H1 (cell line): ENCODE results near the gene MELTF. TPM values are rescaled to one million over a fixed set of nuclear protein-coding genes. Genes with fewer than 3 reads are reported as not detected.

Source experiments
- CTCF ChIA-PET: fragments of 300-600 bp; sonication (Branson Sonifier 250); formaldehyde crosslinking; loops from one replicate; lab custom pipeline; 2021; ENCODE audit not compliant: partially characterized antibody; lab: Charles Lee
- POLR2A ChIA-PET: fragments of 300-600 bp; sonication (Branson Sonifier 250); formaldehyde crosslinking; loops from one replicate; lab custom pipeline; 2021; ENCODE audit warnings: inconsistent platforms; ENCODE audit not compliant: partially characterized antibody; lab: Charles Lee
- DNase-seq, 2 experiments: peaks; one replicate each; pipeline versions ENCODE4 v3.0.0 to v3.0.0-alpha.2; 2010 to 2022; ENCODE audit warnings: low spot score in 2 of 2, low read depth in 1 of 2, mixed read lengths in 1 of 2
- FAIRE-seq: peaks from 2 replicates; lab custom pipeline; 2011; peaks lifted over from hg19 to GRCh38; lab: Jason Lieb, UNC
- H2AFZ ChIP-seq: 2 replicates; pipeline ENCODE4 v1.8.1; 2012; ENCODE audit warnings: low read length, inconsistent platforms
- H2AK5ac ChIP-seq: 2 replicates; pipeline ENCODE4 v1.6.1; 2013; ENCODE audit warnings: low read depth, low read length
- H2BK120ac ChIP-seq: replicated peaks from 2 replicates; pipeline ENCODE3; 2013; ENCODE audit warnings: low read depth, low read length, inconsistent platforms
- H2BK12ac ChIP-seq: 2 replicates; pipeline ENCODE4 v1.6.1; 2013; ENCODE audit warnings: low read depth, low read length
- H2BK15ac ChIP-seq: 2 replicates; pipeline ENCODE4 v1.6.1; 2013; ENCODE audit warnings: low read length
- H2BK20ac ChIP-seq: 2 replicates; pipeline ENCODE4 v1.6.1; 2013; ENCODE audit warnings: low read length
- H2BK5ac ChIP-seq: 2 replicates; pipeline ENCODE4 v1.6.1; 2013; ENCODE audit warnings: low read depth, low read length
- H3K14ac ChIP-seq: 2 replicates; pipeline ENCODE4 v1.6.1; 2013; ENCODE audit warnings: inconsistent platforms; ENCODE audit not compliant: insufficient read length
- H3K18ac ChIP-seq: 2 replicates; pipeline ENCODE4 v1.6.1; 2013; ENCODE audit warnings: low read length; ENCODE audit errors: extremely low read depth
- H3K23ac ChIP-seq: 2 replicates; pipeline ENCODE4 v1.6.1; 2013; ENCODE audit warnings: inconsistent platforms; ENCODE audit not compliant: insufficient read length
- H3K23me2 ChIP-seq: 2 replicates; pipeline ENCODE4 v1.6.1; 2013; ENCODE audit warnings: low read depth, low read length
- H3K27ac ChIP-seq: 2 replicates; pipeline ENCODE4 v1.6.1; 2011; ENCODE audit warnings: low read depth, low read length, inconsistent platforms
- H3K27me3 ChIP-seq, 4 experiments: replicated peaks in 1 of 4; 1 replicate in 1 of 4; 2 replicates in 3 of 4; pipeline versions ENCODE4 v1.6.1 to v1.8.1; 2011 to 2013; ENCODE audit warnings: low read length in 3 of 4, mild to moderate bottlenecking in 3 of 4, inconsistent platforms in 2 of 4, mixed read lengths in 2 of 4, moderate library complexity in 1 of 4; ENCODE audit not compliant: control insufficient read depth in 3 of 4, insufficient read depth in 3 of 4; ENCODE audit errors: extremely low read depth in 1 of 4
- H3K36me3 ChIP-seq, 4 experiments: 2 replicates each; pipeline versions ENCODE4 v1.6.1 to v1.8.1; 2011 to 2013; ENCODE audit warnings: mild to moderate bottlenecking in 4 of 4, low read length in 3 of 4, moderate library complexity in 2 of 4, control low read depth in 1 of 4, inconsistent platforms in 1 of 4; ENCODE audit not compliant: insufficient read depth in 4 of 4, control insufficient read depth in 2 of 4
- H3K4ac ChIP-seq: replicated peaks from 2 replicates; pipeline ENCODE3; 2013; ENCODE audit warnings: low read length, low read depth, mixed read lengths, inconsistent platforms; ENCODE audit not compliant: insufficient read length
- H3K4me1 ChIP-seq, 4 experiments: replicated peaks in 1 of 4; 1 replicate in 1 of 4; 2 replicates in 3 of 4; pipeline versions ENCODE4 v1.6.1 to v1.8.1; 2011 to 2013; ENCODE audit warnings: low read length in 3 of 4, inconsistent platforms in 2 of 4, mixed read lengths in 1 of 4; ENCODE audit not compliant: insufficient read depth in 4 of 4, control insufficient read depth in 3 of 4
- H3K4me2 ChIP-seq, 2 experiments: 2 replicates each; pipeline versions ENCODE4 v1.6.1 to v1.8.1; 2011 to 2013; ENCODE audit warnings: low read depth in 2 of 2, low read length in 2 of 2, control low read depth in 1 of 2, inconsistent platforms in 1 of 2, mild to moderate bottlenecking in 1 of 2; ENCODE audit not compliant: insufficient read depth in 1 of 2
- H3K4me3 ChIP-seq, 4 experiments: fragments of 200-600, 300-600 bp in 1 of 4; sonication (generic), shearing (Covaris generic), sonication (Bioruptor Twin) in 1 of 4; 2 replicates each; pipeline versions ENCODE4 v1.5.1 to v1.8.1; 2011 to 2016; ENCODE audit warnings: low read length in 4 of 4, low read depth in 3 of 4, control low read depth in 2 of 4, inconsistent platforms in 2 of 4, mild to moderate bottlenecking in 2 of 4, mixed read lengths in 1 of 4, moderate library complexity in 1 of 4; ENCODE audit not compliant: insufficient read depth in 2 of 4; ENCODE audit errors: extremely low read depth in 1 of 4
- H3K56ac ChIP-seq: replicated peaks from 2 replicates; pipeline ENCODE3; 2013; ENCODE audit warnings: low read depth, mild to moderate bottlenecking, mixed read lengths, low read length, inconsistent platforms; ENCODE audit not compliant: insufficient read length
- H3K79me1 ChIP-seq: 2 replicates; pipeline ENCODE4 v1.6.1; 2013; ENCODE audit warnings: low read depth, low read length, control low read depth
- H3K79me2 ChIP-seq, 2 experiments: 2 replicates each; pipeline versions ENCODE4 v1.6.1 to v1.8.1; 2012 to 2013; ENCODE audit warnings: low read length in 2 of 2, mild to moderate bottlenecking in 2 of 2, inconsistent platforms in 1 of 2; ENCODE audit not compliant: insufficient read depth in 2 of 2, control insufficient read depth in 1 of 2
- H3K9ac ChIP-seq, 4 experiments: replicated peaks in 1 of 4; 1 replicate in 1 of 4; 2 replicates in 3 of 4; pipeline versions ENCODE4 v1.6.1 to v1.8.1; 2011 to 2013; ENCODE audit warnings: low read depth in 3 of 4, low read length in 3 of 4, control low read depth in 2 of 4, mild to moderate bottlenecking in 2 of 4, moderate library complexity in 2 of 4, inconsistent platforms in 1 of 4; ENCODE audit errors: extremely low read depth in 1 of 4
- H3K9me3 ChIP-seq, 2 experiments: 2 replicates each; pipeline versions ENCODE4 v1.6.1 to v1.8.1; 2012 to 2013; ENCODE audit warnings: mild to moderate bottlenecking in 2 of 2, moderate library complexity in 2 of 2, control low read depth in 1 of 2, inconsistent platforms in 1 of 2, low read depth in 1 of 2, low read length in 1 of 2, mixed read lengths in 1 of 2; ENCODE audit not compliant: insufficient read depth in 2 of 2
- H4K20me1 ChIP-seq, 2 experiments: replicated peaks in 1 of 2; 2 replicates each; pipeline versions ENCODE3 to v1.8.1; 2011 to 2013; ENCODE audit warnings: inconsistent platforms in 2 of 2, low read length in 2 of 2, mild to moderate bottlenecking in 1 of 2; ENCODE audit not compliant: insufficient read depth in 2 of 2, control insufficient read depth in 1 of 2
- H4K5ac ChIP-seq: 2 replicates; pipeline ENCODE4 v1.6.1; 2013; ENCODE audit warnings: low read length, low read depth, mixed read lengths, inconsistent platforms; ENCODE audit not compliant: insufficient read length
- H4K8ac ChIP-seq: 2 replicates; pipeline ENCODE4 v1.8.0; 2013; ENCODE audit warnings: mild to moderate bottlenecking, moderate library complexity, low read length, inconsistent platforms; ENCODE audit not compliant: insufficient read depth; ENCODE audit errors: extremely low read depth
- H4K91ac ChIP-seq: replicated peaks from 2 replicates; pipeline ENCODE3; 2013; ENCODE audit warnings: low read length, mixed read lengths, inconsistent platforms; ENCODE audit not compliant: insufficient read length
- BRCA1 ChIP-seq: IDR thresholded peaks from 2 replicates; pipeline ENCODE4 v1.6.1; 2012; ENCODE audit warnings: low read depth, low read length, improper control_type of control experiment
- EP300 ChIP-seq, 2 experiments: IDR thresholded peaks; 1 replicate in 1 of 2; 2 replicates in 1 of 2; pipeline ENCODE4 v1.6.1; 2011 to 2012; ENCODE audit warnings: low read depth in 2 of 2, low read length in 2 of 2, mild to moderate bottlenecking in 2 of 2, borderline replicate concordance in 1 of 2, inconsistent platforms in 1 of 2, moderate library complexity in 1 of 2
- RAD21 ChIP-seq, 2 experiments: IDR thresholded peaks in 1 of 2; conservative IDR thresholded peaks in 1 of 2; 2 replicates each; pipeline ENCODE4 v1.6.1; 2011; ENCODE audit warnings: low read depth in 2 of 2, low read length in 2 of 2, improper control_type of control experiment in 1 of 2, inconsistent platforms in 1 of 2, mild to moderate bottlenecking in 1 of 2, moderate library complexity in 1 of 2
- SAP30 ChIP-seq: fragments of 300-600 bp; sonication (generic); IDR thresholded peaks from 2 replicates; pipeline ENCODE4 v1.7.1; 2012; ENCODE audit warnings: low read length, moderate library complexity, mild to moderate bottlenecking, inconsistent platforms; ENCODE audit not compliant: insufficient read depth, insufficient replicate concordance
- WGBS, 2 experiments: shearing (Covaris generic) in 1 of 2; methylation state at CpG; one replicate each; pipeline versions ENCODE4 v1.1.6 to v1.1.7; 2013 to 2015; ENCODE audit warnings: low lambda C conversion rate in 2 of 2, mixed read lengths in 2 of 2, inconsistent platforms in 1 of 2, low coverage in 1 of 2, missing lambda C conversion rate in 1 of 2; ENCODE audit not compliant: insufficient replicate concordance in 2 of 2, insufficient coverage in 1 of 2, insufficient read length in 1 of 2; ENCODE audit errors: extremely low coverage in 1 of 2, missing lambda C conversion rate in 1 of 2; 5-methylcytosine and 5-hydroxymethylcytosine counted together
- polyA plus RNA-seq, 7 experiments: library from polyadenylated mRNA; depleted of rRNA in 3 of 7; stranded (reverse) in 5 of 7; unstranded in 2 of 7; fragments of >200 nt in 5 of 7; fragments of 200-250 nt in 2 of 7; gene quantifications; 1 replicate in 5 of 7; 2 replicates in 1 of 7; 4 replicates in 1 of 7; pipeline versions ENCODE4 v1.2.1 to v1.2.3, GENCODE V29; 2011 to 2013; ENCODE audit warnings: missing spikeins in 2 of 7, mixed read lengths in 2 of 7
- total RNA-seq: library from RNA; stranded (reverse); fragmentation: NEBNext Ultra II Directional; extraction: Animal tissue kit (Norgen Biotek cat#: 25700); gene quantifications from 2 replicates; pipeline ENCODE4 v1.2.1, GENCODE V29; 2021

Gene MELTF
- total and polyA plus RNA-seq, 2 of the 8 experiments (the other 6 are each of a cell fraction or from before 2014, with no cell fraction given) = 1.7 to 3.5 TPM

GRCh38 chr3:197042539-197042938 is 12.9 kb upstream of the MELTF start:
- FAIRE-seq (no peak), DNase-seq (no peak)
- Histone ChIP-seq H3K18ac (no peak overlapping the region), H2BK5ac (no peak overlapping the region), H3K4me3 (no peak overlapping the region), H2AFZ (no peak overlapping the region), H4K91ac (no peak overlapping the region), H3K14ac (no peak overlapping the region), H3K4me2 (no peak overlapping the region), H4K5ac (no peak overlapping the region), H3K4me1 (no peaks in the 10 kb centered on the region), H3K9me3 (no peaks in the 10 kb centered on the region), H2BK20ac (no peak overlapping the region), H3K23me2 (no peaks in the 10 kb centered on the region), H3K79me2 (no peaks in the 10 kb centered on the region), H2BK120ac (no peak overlapping the region), H3K4ac (no peak overlapping the region), H2AK5ac (no peak overlapping the region), H4K20me1 (no peaks in the 10 kb centered on the region), H3K9ac (no peak overlapping the region), H3K79me1 (no peaks in the 10 kb centered on the region), H3K56ac (no peak overlapping the region), H3K23ac (no peak overlapping the region), H3K36me3 (peaks cover 0 to 16% (median 5%) of the 10 kb centered on the region in 4 experiments; a peak in 4 of 8 replicates), H2BK12ac (no peak overlapping the region), H4K8ac (no peak overlapping the region), H3K27me3 (no peaks in the 10 kb centered on the region), H2BK15ac (no peak overlapping the region), H3K27ac (no peak overlapping the region)
- 95% methylated on average over 4 of the region's 4 CpGs; no CpG with 5 or more reads in 1 of the 2 experiments for WGBS, 2 experiments
- ChIA-PET CTCF (interaction anchor here (1.7 to 2.4 kb wide), 2 partner anchors 13 to 25 kb away, joined by 4 to 15 read pairs; partner anchors contain the start of gene MELTF), POLR2A (interaction anchor here (1.8 kb wide), 1 partner anchor 12 kb away, joined by 3 read pairs; no protein-coding TSS in a partner anchor)
- TF ChIP-seq BRCA1 = no peak
- no peak for TF ChIP-seq RAD21 (IDR thresholded peaks at IDR 0.05 in 1 of 2, conservative IDR thresholded peaks at IDR 0.05 in 1 of 2; ENCODE audit: low read depth in 2 of 2, low read length in 2 of 2)
- TF ChIP-seq EP300 (IDR thresholded peaks at IDR 0.05; ENCODE audit: borderline replicate concordance in 1 of 2, low read depth in 2 of 2, low read length in 2 of 2) = no peak
- no peak for TF ChIP-seq SAP30
